Measurements from ENCODE around the gene MYO1H. TPM values are rescaled to one million over a fixed set of nuclear protein-coding genes. Genes with fewer than 3 reads are reported as not detected.

MYO1H gene
- total RNA-seq, 4 donors from 2014 or later = not detected

GRCh38 chr12:109480356-109480755 lies 132.7 kb downstream of the MYO1H start:
- in situ Hi-C loops (cut with MboI; ENCODE audit: low sequenced_read_pairs in 4 of 4) (no loop called here), intact Hi-C loops (cut with DNase I; ENCODE audit: low total_unique reads) (no loop called here)
- TF ChIP-seq, protein P1, sequence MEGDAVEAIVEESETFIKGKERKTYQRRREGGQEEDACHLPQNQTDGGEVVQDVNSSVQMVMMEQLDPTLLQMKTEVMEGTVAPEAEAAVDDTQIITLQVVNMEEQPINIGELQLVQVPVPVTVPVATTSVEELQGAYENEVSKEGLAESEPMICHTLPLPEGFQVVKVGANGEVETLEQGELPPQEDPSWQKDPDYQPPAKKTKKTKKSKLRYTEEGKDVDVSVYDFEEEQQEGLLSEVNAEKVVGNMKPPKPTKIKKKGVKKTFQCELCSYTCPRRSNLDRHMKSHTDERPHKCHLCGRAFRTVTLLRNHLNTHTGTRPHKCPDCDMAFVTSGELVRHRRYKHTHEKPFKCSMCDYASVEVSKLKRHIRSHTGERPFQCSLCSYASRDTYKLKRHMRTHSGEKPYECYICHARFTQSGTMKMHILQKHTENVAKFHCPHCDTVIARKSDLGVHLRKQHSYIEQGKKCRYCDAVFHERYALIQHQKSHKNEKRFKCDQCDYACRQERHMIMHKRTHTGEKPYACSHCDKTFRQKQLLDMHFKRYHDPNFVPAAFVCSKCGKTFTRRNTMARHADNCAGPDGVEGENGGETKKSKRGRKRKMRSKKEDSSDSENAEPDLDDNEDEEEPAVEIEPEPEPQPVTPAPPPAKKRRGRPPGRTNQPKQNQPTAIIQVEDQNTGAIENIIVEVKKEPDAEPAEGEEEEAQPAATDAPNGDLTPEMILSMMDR (IDR thresholded peaks at IDR 0.05 in 4 of 5, conservative IDR thresholded peaks at IDR 0.05 in 1 of 5) = no peak
- TF ChIP-seq POLR2A (IDR thresholded peaks at IDR 0.05) = no peak
- Histone ChIP-seq H3K27ac (no peak overlapping the region), H3K27me3 (no peaks in the 10 kb centered on the region), H3K4me3 (no peak overlapping the region), H3K4me1 (peaks cover 26 to 27% of the 10 kb centered on the region in 2 donors), H3K36me3 (peaks cover 0 to 32% of the 10 kb centered on the region in 2 donors), H3K9me3 (no peaks in the 10 kb centered on the region)
- ATAC-seq = no peak
- no peak for DNase-seq

GRCh38 chr12:109481863-109482262 lies 134.2 kb downstream of the MYO1H start:
- DNase-seq = no peak
- intact Hi-C loops (cut with DNase I; ENCODE audit: low total_unique reads) = no loop called here
- no peak for TF ChIP-seq POLR2A (IDR thresholded peaks at IDR 0.05)
- TF ChIP-seq, protein P1 (IDR thresholded peaks at IDR 0.05 in 4 of 5, conservative IDR thresholded peaks at IDR 0.05 in 1 of 5) = no peak
- Histone ChIP-seq H3K27me3 (no peaks in the 10 kb centered on the region), H3K4me3 (no peak overlapping the region), H3K9me3 (no peaks in the 10 kb centered on the region), H3K36me3 (peaks cover 0 to 47% of the 10 kb centered on the region in 2 donors), H3K4me1 (peaks cover 15% of the 10 kb centered on the region in 2 donors), H3K27ac (no peak overlapping the region)
- ATAC-seq = no peak
- in situ Hi-C loops (cut with MboI; ENCODE audit: low sequenced_read_pairs in 4 of 4) = no loop called here

DNA sequence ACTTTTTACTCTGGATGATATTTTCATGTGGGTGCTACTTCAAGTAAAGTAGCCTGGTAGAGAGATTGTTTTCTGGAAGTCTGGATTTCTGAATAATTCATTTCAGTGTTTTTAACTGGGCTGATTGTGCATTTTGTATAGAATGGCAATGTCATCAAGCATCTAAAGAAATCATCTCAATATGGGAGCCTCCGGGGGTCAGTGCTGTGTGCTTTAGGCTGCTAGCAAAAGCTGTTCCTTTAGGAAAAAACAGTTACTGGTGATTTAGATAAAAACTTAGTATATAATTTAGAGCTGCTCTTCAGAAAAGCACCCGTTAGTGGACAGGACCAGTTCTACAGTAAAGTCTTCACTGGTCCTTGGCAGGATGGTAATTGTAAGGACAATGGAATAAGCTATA lies 134.8 kb downstream of the MYO1H start:
- peaks cover 15% of the 10 kb centered on the region in 2 donors for H3K4me1 ChIP-seq
- H3K27me3 ChIP-seq = no peaks in the 10 kb centered on the region
- in situ Hi-C loops (cut with MboI; ENCODE audit: low sequenced_read_pairs in 4 of 4) = no loop called here
- H3K9me3 ChIP-seq = no peaks in the 10 kb centered on the region
- no peak overlapping the region for H3K27ac ChIP-seq
- TF ChIP-seq, protein P1 (IDR thresholded peaks at IDR 0.05 in 4 of 5, conservative IDR thresholded peaks at IDR 0.05 in 1 of 5) = no peak
- intact Hi-C loops (cut with DNase I; ENCODE audit: low total_unique reads) = no loop called here
- ATAC-seq (no peak), DNase-seq (no peak)
- H3K4me3 ChIP-seq = no peak overlapping the region
- peaks cover 0 to 53% of the 10 kb centered on the region in 2 donors for H3K36me3 ChIP-seq

- Histone ChIP-seq H3K27me3 (no peaks in the 10 kb centered on the region), H3K36me3 (peaks cover 0 to 57% of the 10 kb centered on the region in 2 donors)
- ATAC-seq = no peak
Observed at GRCh38 chr12:109482894-109483293, 135.2 kb downstream of the MYO1H start.

More at GRCh38 chr12:109482894-109483293, 135.2 kb downstream of the MYO1H start:
- no peak for DNase-seq
- no peak for TF ChIP-seq POLR2A (IDR thresholded peaks at IDR 0.05)
- TF ChIP-seq, protein P1 (IDR thresholded peaks at IDR 0.05 in 4 of 5, conservative IDR thresholded peaks at IDR 0.05 in 1 of 5) = no peak
- intact Hi-C loops (cut with DNase I; ENCODE audit: low total_unique reads) = no loop called here
- Histone ChIP-seq H3K4me1 (peaks cover 15% of the 10 kb centered on the region in 2 donors), H3K27ac (no peak overlapping the region), H3K4me3 (no peak overlapping the region), H3K9me3 (no peaks in the 10 kb centered on the region)
- in situ Hi-C loops (cut with MboI; ENCODE audit: low sequenced_read_pairs in 4 of 4) = no loop called here

Measured in gastrocnemius medialis (tissue), 4 donors.